Measurements from ENCODE around the gene RAB4B. TPM values are rescaled to one million over a fixed set of nuclear protein-coding genes. Genes with fewer than 3 reads are reported as not detected.
"Not testable (repeated sequence)": the region's sequence is repeated elsewhere in the genome, so short reads cannot be mapped to it uniquely, and the experiment has no call there.

RAB4B gene
- total and polyA plus RNA-seq, 5 donors from 2014 or later = 62.2 to 89.3 (median 79.6) TPM

DNA sequence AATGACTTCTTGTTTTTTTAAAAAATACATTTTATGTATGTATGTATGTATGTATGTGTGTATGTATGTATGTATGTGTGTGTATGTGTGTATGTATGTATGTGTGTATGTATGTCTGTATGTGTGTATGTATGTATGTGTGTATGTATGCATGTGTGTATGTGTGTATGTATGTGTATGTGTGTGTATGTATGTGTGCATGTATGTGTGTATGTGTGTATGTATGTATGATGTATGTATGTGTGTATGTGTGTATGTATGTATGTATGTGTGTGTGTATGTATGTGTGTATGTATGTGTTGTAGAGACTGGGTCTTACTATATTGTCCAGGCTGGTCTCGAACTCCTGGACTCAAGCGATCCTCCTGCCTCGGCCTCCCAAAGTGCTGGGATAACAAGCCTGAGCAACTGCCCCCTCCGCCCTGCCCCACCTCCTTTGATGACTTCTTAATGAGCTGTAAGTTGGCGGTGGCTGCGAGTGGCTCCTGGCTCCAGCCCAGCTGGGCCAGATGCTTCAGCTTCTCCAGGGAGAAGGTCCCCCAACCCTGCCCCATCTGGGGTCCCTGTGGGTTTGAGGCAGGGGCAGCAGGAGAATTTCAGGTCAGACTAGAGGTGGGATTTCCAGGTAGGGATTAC lies 47.5 kb downstream of the RAB4B start:
- not testable (repeated sequence) for H3K27ac ChIP-seq (ENCODE audit: insufficient read depth, low read length, poor library complexity, severe bottlenecking); H3K9me3 Mint-ChIP-seq; H3K9me3 ChIP-seq (ENCODE audit: control insufficient read depth in 2 of 2, low read length in 2 of 2); ATAC-seq (ENCODE audit: low read depth in 2 of 2); H3K4me1 ChIP-seq (ENCODE audit: control insufficient read depth, insufficient read depth, low read length, poor library complexity, severe bottlenecking); DNase-seq; H3K27me3 Mint-ChIP-seq; H3K4me3 Mint-ChIP-seq; H3K36me3 ChIP-seq (ENCODE audit: control insufficient read depth, insufficient read depth, low read length); H3K27me3 ChIP-seq (ENCODE audit: control insufficient read depth, insufficient read depth, low read length); H3K4me3 ChIP-seq (ENCODE audit: low read depth, low read length)
- H3K27ac Mint-ChIP-seq = peak overlapping the region in 2 of 3 donors; percentile 13 to 54
- peaks cover 7 to 30% (median 11%) of the 10 kb centered on the region in 4 donors for H3K4me1 Mint-ChIP-seq
- peaks cover 25% of the 10 kb centered on the region for H3K36me3 Mint-ChIP-seq

DNA sequence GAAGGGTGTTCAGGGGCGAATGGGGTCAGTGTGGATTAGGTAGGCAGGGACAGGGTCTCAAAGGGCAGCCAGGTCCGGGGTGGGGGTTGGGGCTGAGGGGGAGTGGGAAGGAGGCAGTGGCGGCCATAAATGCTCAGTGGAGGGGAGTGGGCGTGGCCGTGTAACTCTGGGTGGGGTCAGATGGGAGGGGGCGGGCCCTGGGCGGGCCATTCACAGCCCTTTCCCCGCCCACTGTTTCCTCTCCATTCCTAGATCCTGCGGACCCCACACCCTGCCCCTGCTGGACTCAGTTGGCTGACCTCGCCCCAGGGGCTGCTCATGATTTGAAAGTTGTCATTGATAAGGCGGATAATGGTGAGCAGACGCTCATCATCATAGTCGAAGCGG lies 48.3 kb downstream of the RAB4B start:
- Mint-ChIP-seq H3K4me3 (peak overlapping the region in 3 of 4 donors; percentile 47 to 66 (median 50)), H3K27ac (peak overlapping the region; percentile 22 to 94 (median 94)), H3K4me1 (peaks cover 7 to 30% (median 11%) of the 10 kb centered on the region in 4 donors), H3K36me3 (peaks cover 27% of the 10 kb centered on the region)
- not testable (repeated sequence) for H3K27me3 ChIP-seq (ENCODE audit: control insufficient read depth, insufficient read depth, low read length); H3K27me3 Mint-ChIP-seq; H3K36me3 ChIP-seq (ENCODE audit: control insufficient read depth, insufficient read depth, low read length); DNase-seq; H3K9me3 ChIP-seq (ENCODE audit: control insufficient read depth in 2 of 2, low read length in 2 of 2); H3K4me3 ChIP-seq (ENCODE audit: low read depth, low read length); H3K4me1 ChIP-seq (ENCODE audit: control insufficient read depth, insufficient read depth, low read length, poor library complexity, severe bottlenecking); ATAC-seq (ENCODE audit: low read depth in 2 of 2); H3K9me3 Mint-ChIP-seq
- H3K27ac ChIP-seq (ENCODE audit: insufficient read depth, low read length, poor library complexity, severe bottlenecking) = peak overlapping the region; percentile 34

DNA sequence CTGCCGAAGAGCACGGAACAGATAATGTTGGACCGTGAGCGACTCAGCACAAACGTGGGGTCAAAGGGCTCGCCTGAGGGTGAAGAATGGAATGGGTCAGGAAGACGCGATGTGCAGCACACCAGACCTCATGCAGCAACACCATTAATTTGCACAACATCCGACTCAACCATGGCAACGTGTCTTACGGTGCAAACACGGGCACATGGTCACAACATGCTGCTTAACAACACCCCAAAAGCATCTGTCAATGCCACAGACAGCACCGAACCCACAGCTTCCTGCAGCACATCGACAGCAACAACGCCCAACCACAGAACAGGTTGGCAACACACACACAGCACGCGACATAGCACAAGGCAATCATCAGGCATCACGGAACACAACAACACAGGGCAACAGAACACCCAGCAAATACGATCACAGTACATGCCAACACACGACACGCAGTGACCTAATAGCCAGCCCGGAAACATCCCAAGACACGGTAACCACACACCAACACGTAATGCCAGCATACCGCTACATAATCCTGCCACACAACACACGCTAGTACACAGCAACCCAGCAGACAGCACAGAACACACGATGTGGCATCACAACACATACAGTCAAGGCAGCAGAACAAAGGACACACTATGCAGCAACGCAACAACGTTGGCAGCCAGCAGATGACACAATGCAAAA lies 48.8 kb downstream of the RAB4B start:
- H3K27me3 ChIP-seq (ENCODE audit: control insufficient read depth, insufficient read depth, low read length); H3K36me3 ChIP-seq (ENCODE audit: control insufficient read depth, insufficient read depth, low read length); H3K9me3 Mint-ChIP-seq; H3K9me3 ChIP-seq (ENCODE audit: control insufficient read depth in 2 of 2, low read length in 2 of 2); H3K4me1 ChIP-seq (ENCODE audit: control insufficient read depth, insufficient read depth, low read length, poor library complexity, severe bottlenecking); H3K4me3 ChIP-seq (ENCODE audit: low read depth, low read length); H3K27me3 Mint-ChIP-seq: not testable (repeated sequence)
- peaks cover 7 to 30% (median 11%) of the 10 kb centered on the region in 4 donors for H3K4me1 Mint-ChIP-seq
- peaks cover 27% of the 10 kb centered on the region for H3K36me3 Mint-ChIP-seq
- H3K4me3 Mint-ChIP-seq = peak overlapping the region in 3 of 4 donors; percentile 47 to 66 (median 50)
- peak; percentile 52 to 88 (median 76) for DNase-seq
- peak; percentile 88 to 92 for ATAC-seq (ENCODE audit: low read depth in 2 of 2)
- peak overlapping the region; percentile 34 for H3K27ac ChIP-seq (ENCODE audit: insufficient read depth, low read length, poor library complexity, severe bottlenecking)
- peak overlapping the region; percentile 22 to 94 (median 94) for H3K27ac Mint-ChIP-seq

DNA sequence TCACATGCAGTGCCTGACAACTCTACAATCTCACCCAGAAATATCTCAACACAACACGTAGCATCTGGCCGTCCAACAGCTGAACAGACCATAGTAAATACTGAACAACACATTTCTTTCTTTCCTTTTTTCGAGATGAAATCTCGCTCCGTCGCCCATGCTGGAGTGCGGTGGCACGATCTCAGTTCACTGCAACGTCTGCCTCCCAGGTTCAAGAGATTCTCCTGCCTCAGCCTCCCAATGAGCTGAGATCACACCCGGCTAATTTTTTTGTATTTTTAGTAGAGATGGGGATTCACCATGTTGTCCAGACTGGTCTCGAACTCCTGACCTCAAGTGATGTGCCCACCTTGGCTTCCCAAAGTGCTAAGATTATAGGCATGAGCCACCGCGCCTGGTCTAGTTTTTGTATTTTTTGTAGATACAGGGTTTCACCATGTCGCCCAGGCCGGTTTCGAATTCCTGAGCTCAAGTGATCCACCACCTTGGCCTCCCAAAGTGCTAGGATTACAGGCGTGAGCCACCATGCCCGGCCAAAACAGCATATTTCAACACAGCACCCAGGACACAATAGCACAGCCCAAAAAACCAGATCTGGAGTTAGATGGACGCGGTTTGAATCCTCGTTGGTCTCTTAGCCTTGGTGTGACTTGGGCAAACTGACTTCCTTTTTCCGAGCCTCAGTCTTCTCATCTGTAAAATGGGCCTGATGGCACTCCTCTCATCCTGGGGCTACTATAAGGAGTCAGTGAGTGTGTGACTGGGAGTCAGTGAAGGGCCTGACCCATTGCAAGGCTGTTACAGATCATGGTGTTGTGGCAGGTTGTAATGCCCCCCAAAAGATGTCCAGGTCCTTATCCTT lies 49.6 kb downstream of the RAB4B start:
- Histone ChIP-seq H3K27me3 (ENCODE audit: control insufficient read depth, insufficient read depth, low read length) (no peaks in the 10 kb centered on the region), H3K4me1 (ENCODE audit: control insufficient read depth, insufficient read depth, low read length, poor library complexity, severe bottlenecking) (no peaks in the 10 kb centered on the region), H3K27ac (ENCODE audit: insufficient read depth, low read length, poor library complexity, severe bottlenecking) (peak overlapping the region; percentile 34), H3K36me3 (ENCODE audit: control insufficient read depth, insufficient read depth, low read length) (peaks cover 3% of the 10 kb centered on the region), H3K9me3 (ENCODE audit: control insufficient read depth in 2 of 2, low read length in 2 of 2) (no peaks in the 10 kb centered on the region), H3K4me3 (ENCODE audit: low read depth, low read length) (no peak overlapping the region)
- DNase-seq (no peak), ATAC-seq (ENCODE audit: low read depth in 2 of 2) (no peak)
- Mint-ChIP-seq H3K4me3 (peak overlapping the region in 1 of 4 donors; percentile 66), H3K36me3 (peaks cover 27% of the 10 kb centered on the region), H3K4me1 (peaks cover 7 to 30% (median 11%) of the 10 kb centered on the region in 4 donors), H3K27me3 (no peaks in the 10 kb centered on the region), H3K27ac (peak overlapping the region in 2 of 3 donors; percentile 94), H3K9me3 (no peaks in the 10 kb centered on the region)

DNA sequence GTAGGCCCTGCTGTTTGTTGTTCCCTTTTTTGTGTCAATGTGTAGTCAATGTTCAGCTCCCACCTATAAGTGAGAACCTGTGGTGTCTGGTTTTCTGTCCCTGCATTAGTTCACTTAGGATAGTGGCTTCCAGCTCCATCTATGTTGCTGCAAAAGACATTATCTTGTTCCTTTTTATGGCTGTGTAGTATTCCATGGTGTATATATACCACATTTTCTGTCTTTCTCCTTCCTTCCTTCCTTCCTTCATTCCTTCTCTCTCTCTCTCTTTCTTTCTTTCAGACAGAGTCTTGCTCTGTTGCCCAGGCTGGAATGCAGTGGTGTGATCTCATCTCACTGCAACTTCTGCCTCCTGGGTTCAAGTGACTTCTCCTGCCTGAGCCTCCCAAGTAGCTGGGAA lies 51.2 kb downstream of the RAB4B start:
- no peaks in the 10 kb centered on the region for H3K4me1 ChIP-seq (ENCODE audit: control insufficient read depth, insufficient read depth, low read length, poor library complexity, severe bottlenecking)
- no peak overlapping the region for H3K27ac ChIP-seq (ENCODE audit: insufficient read depth, low read length, poor library complexity, severe bottlenecking)
- no peaks in the 10 kb centered on the region for H3K9me3 Mint-ChIP-seq
- no peaks in the 10 kb centered on the region for H3K27me3 Mint-ChIP-seq
- peaks cover 27% of the 10 kb centered on the region for H3K36me3 Mint-ChIP-seq
- H3K4me1 Mint-ChIP-seq = peaks cover 7 to 29% (median 11%) of the 10 kb centered on the region in 4 donors
- H3K4me3 Mint-ChIP-seq = no peak overlapping the region
- DNase-seq = no peak
- H3K36me3 ChIP-seq (ENCODE audit: control insufficient read depth, insufficient read depth, low read length) = peaks cover 3% of the 10 kb centered on the region
- no peaks in the 10 kb centered on the region for H3K9me3 ChIP-seq (ENCODE audit: control insufficient read depth in 2 of 2, low read length in 2 of 2)
- peak overlapping the region in 2 of 3 donors; percentile 11 to 45 for H3K27ac Mint-ChIP-seq
- ATAC-seq (ENCODE audit: low read depth in 2 of 2) = no peak
- H3K4me3 ChIP-seq (ENCODE audit: low read depth, low read length) = no peak overlapping the region
- H3K27me3 ChIP-seq (ENCODE audit: control insufficient read depth, insufficient read depth, low read length) = no peaks in the 10 kb centered on the region

DNA sequence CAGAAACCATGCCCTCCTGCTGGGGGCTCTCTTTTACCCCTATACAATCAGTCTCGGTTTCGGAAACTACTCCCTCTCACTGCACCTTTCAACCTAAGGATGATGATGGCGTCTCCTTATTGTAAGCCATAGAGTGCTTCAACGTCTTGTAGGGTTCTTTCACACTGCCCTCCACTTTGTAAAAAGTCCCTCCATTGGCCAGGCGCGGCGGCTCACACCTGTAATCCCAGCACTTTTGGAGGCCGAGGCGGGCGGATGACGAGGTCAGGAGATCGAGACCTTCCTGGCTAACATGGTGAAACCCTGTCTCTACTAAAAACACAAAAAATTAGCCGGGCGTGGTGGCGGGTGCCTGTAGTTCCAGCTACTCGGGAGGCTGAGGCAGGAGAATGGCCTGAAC lies 52.7 kb downstream of the RAB4B start:
- Mint-ChIP-seq H3K4me1 (peaks cover 7 to 23% (median 10%) of the 10 kb centered on the region in 4 donors), H3K36me3 (peaks cover 27% of the 10 kb centered on the region)
- not testable (repeated sequence) for H3K4me3 Mint-ChIP-seq; H3K4me1 ChIP-seq (ENCODE audit: control insufficient read depth, insufficient read depth, low read length, poor library complexity, severe bottlenecking); DNase-seq; H3K36me3 ChIP-seq (ENCODE audit: control insufficient read depth, insufficient read depth, low read length); H3K9me3 Mint-ChIP-seq; H3K27ac Mint-ChIP-seq; H3K4me3 ChIP-seq (ENCODE audit: low read depth, low read length); ATAC-seq (ENCODE audit: low read depth in 2 of 2); H3K27me3 ChIP-seq (ENCODE audit: control insufficient read depth, insufficient read depth, low read length); H3K27ac ChIP-seq (ENCODE audit: insufficient read depth, low read length, poor library complexity, severe bottlenecking); H3K27me3 Mint-ChIP-seq; H3K9me3 ChIP-seq (ENCODE audit: control insufficient read depth in 2 of 2, low read length in 2 of 2)

DNA sequence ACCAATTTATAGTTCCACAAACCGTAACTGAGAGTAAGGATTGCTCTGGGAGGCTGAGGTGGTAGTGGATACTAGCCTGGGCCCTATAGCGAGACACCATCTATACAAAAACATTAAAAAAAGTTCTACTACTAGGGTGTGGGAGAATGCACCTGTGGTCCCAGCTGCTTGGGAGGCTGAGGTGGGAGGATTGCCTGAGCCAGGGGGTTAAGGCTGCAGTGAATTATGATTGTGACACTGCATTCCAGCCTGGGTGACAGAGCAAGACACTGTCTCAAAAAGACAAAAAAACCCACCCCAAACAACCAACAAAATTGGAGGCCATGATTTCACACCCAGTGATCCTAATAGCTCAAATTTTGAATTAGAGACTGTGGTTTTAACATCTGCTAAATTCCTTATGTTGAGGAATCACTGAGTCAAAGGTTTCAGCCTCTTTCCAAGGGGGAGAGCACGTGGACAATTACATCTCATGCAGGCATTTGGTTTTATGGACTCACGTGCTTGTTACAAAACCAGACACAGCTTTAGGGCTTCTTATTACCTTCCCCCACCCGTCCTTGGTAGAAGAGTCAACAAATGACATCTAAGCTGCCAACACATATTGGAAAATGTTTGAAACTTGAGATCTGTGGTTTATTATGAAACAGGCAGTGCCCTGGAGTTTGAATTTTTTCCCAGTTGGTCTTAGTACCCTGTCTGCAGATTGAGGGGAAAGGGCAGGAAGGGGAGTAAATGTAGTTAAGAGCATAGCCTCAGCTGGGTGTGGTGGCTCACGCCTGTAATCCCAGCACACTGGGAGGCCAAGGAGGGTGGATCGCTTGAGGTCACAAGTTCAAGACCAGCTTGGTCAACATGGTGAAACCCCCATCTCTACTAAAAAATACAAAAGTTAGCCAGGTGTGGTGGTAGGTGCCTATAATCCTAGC lies 53.7 kb downstream of the RAB4B start:
- Mint-ChIP-seq H3K27ac (no peak overlapping the region), H3K27me3 (no peaks in the 10 kb centered on the region)

More for the DNA sequence above, 53.7 kb downstream of the RAB4B start:
- H3K36me3 Mint-ChIP-seq = peaks cover 24% of the 10 kb centered on the region
- Histone ChIP-seq H3K27me3 (ENCODE audit: control insufficient read depth, insufficient read depth, low read length) (no peaks in the 10 kb centered on the region), H3K9me3 (ENCODE audit: control insufficient read depth in 2 of 2, low read length in 2 of 2) (no peaks in the 10 kb centered on the region), H3K4me1 (ENCODE audit: control insufficient read depth, insufficient read depth, low read length, poor library complexity, severe bottlenecking) (no peaks in the 10 kb centered on the region), H3K27ac (ENCODE audit: insufficient read depth, low read length, poor library complexity, severe bottlenecking) (no peak overlapping the region), H3K36me3 (ENCODE audit: control insufficient read depth, insufficient read depth, low read length) (peaks cover under 1% of the 10 kb centered on the region), H3K4me3 (ENCODE audit: low read depth, low read length) (no peak overlapping the region)
- no peak for DNase-seq
- H3K4me1 Mint-ChIP-seq = peaks cover 6 to 17% (median 7%) of the 10 kb centered on the region in 4 donors
- no peak overlapping the region for H3K4me3 Mint-ChIP-seq
- peaks cover 0 to 1% (median 0%) of the 10 kb centered on the region in 7 donors for H3K9me3 Mint-ChIP-seq
- no peak for ATAC-seq (ENCODE audit: low read depth in 2 of 2)

Data from CD4-positive, CD25-positive, alpha-beta regulatory T cell (primary cell).